ENCODE data around the gene C1orf210.

DNA sequence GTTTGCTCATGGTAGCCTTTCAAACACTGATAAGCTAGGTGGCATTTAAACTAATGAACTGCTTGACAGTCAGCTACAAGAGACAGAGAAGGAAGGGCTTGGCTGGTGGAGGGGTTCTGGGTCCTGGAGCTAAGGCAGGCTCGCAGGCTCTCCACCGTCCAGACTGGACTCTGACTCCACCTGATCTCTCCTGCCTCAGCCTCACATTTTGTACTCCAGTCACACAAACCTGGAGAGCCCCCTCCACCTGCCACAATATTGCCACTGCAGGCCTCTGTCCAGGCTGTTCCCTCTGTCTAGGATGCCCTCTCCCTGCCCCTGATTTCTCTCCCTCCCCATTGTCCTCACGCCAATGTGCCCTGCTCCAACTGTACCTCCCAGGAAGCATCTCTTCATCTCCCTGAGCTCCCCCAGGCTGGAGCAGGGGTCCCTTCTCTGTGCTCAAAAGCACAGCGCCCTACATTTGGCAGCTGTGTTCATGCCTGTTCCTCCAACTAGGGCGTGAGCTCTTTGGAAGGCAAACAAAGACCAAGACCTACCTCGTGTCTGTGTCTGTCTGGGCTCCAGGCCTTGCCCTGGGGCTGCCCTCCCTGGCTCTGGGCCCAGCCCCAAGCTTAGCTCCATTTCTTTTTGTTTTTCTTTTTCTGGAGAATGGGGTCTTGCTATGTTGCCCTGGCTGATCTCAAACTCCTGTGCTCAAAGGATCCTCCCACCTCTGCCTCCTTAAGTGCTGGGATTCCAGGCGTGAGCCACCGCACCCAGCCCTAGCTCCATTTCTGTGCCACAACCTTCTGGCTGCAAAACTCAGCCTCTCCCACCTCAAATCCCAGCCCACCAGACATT lies 18.3 kb upstream of the C1orf210 start:
- TF ChIP-seq POLR2A (IDR thresholded peaks at IDR 0.05): no peak
- TF ChIP-seq, protein P1, sequence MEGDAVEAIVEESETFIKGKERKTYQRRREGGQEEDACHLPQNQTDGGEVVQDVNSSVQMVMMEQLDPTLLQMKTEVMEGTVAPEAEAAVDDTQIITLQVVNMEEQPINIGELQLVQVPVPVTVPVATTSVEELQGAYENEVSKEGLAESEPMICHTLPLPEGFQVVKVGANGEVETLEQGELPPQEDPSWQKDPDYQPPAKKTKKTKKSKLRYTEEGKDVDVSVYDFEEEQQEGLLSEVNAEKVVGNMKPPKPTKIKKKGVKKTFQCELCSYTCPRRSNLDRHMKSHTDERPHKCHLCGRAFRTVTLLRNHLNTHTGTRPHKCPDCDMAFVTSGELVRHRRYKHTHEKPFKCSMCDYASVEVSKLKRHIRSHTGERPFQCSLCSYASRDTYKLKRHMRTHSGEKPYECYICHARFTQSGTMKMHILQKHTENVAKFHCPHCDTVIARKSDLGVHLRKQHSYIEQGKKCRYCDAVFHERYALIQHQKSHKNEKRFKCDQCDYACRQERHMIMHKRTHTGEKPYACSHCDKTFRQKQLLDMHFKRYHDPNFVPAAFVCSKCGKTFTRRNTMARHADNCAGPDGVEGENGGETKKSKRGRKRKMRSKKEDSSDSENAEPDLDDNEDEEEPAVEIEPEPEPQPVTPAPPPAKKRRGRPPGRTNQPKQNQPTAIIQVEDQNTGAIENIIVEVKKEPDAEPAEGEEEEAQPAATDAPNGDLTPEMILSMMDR (IDR thresholded peaks at IDR 0.05): no peak
